ENCODE data around the gene PANX1.

GRCh38 chr11:94149431-94150017, 20.9 kb downstream of the PANX1 start:
- TF ChIP-seq CTCF (IDR thresholded peaks at IDR 0.05) (no peak), POLR2A (IDR thresholded peaks at IDR 0.05) (no peak)

Measured in right lobe of liver (tissue), 4 donors.